Gastrocnemius medialis (tissue), 4 donors: Measurements from ENCODE around the gene LTB.

ENCODE experiments used
- POLR2A ChIP-seq, 2 donors: fragments of 450-650 bp; IDR thresholded peaks; one replicate each; pipeline ENCODE4 v1.6.1; 2017; ENCODE audit warnings: antibody characterized with exemption in 2 of 2, mild to moderate bottlenecking in 2 of 2, moderate library complexity in 2 of 2
- TF ChIP-seq, protein P1 (sequence below), 5 experiments: fragments of 450-650 bp in 3 of 5; fragments of 200-600 bp in 2 of 5; sonication (generic) in 2 of 5; IDR thresholded peaks in 4 of 5; conservative IDR thresholded peaks in 1 of 5; 1 replicate in 4 of 5; 2 replicates in 1 of 5; pipeline ENCODE4 v1.5.1; 2016 to 2019; ENCODE audit warnings: antibody characterized with exemption in 5 of 5, mild to moderate bottlenecking in 3 of 5, moderate library complexity in 3 of 5

DNA sequence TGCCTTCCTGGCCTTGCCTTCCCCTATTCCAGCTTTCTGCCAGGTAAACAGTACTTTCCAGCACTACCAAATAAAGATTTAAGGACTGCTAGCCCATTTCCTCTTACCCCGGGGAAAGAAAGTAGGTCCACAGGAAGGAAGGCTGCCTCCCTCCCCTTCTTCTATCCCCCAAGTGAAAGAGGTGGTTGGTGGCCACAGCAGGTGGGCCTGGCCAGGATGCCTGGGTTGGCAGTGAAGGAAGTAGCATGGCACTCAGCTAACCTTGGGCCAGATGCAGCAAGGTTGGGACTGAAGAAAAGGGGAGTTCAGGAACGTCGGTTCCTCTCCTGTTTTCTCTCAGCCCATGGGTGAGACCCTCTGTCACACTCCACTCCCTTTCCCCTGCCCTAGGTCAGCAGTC, 25.9 kb downstream of the LTB start:
- TF ChIP-seq, protein P1, sequence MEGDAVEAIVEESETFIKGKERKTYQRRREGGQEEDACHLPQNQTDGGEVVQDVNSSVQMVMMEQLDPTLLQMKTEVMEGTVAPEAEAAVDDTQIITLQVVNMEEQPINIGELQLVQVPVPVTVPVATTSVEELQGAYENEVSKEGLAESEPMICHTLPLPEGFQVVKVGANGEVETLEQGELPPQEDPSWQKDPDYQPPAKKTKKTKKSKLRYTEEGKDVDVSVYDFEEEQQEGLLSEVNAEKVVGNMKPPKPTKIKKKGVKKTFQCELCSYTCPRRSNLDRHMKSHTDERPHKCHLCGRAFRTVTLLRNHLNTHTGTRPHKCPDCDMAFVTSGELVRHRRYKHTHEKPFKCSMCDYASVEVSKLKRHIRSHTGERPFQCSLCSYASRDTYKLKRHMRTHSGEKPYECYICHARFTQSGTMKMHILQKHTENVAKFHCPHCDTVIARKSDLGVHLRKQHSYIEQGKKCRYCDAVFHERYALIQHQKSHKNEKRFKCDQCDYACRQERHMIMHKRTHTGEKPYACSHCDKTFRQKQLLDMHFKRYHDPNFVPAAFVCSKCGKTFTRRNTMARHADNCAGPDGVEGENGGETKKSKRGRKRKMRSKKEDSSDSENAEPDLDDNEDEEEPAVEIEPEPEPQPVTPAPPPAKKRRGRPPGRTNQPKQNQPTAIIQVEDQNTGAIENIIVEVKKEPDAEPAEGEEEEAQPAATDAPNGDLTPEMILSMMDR (IDR thresholded peaks at IDR 0.05 in 4 of 5, conservative IDR thresholded peaks at IDR 0.05 in 1 of 5) = no peak
- no peak for TF ChIP-seq POLR2A (IDR thresholded peaks at IDR 0.05)
